Measurements from ENCODE around the gene PPP6R1. TPM values are rescaled to one million over a fixed set of nuclear protein-coding genes. Genes with fewer than 3 reads are reported as not detected.

PPP6R1 gene, protein sequence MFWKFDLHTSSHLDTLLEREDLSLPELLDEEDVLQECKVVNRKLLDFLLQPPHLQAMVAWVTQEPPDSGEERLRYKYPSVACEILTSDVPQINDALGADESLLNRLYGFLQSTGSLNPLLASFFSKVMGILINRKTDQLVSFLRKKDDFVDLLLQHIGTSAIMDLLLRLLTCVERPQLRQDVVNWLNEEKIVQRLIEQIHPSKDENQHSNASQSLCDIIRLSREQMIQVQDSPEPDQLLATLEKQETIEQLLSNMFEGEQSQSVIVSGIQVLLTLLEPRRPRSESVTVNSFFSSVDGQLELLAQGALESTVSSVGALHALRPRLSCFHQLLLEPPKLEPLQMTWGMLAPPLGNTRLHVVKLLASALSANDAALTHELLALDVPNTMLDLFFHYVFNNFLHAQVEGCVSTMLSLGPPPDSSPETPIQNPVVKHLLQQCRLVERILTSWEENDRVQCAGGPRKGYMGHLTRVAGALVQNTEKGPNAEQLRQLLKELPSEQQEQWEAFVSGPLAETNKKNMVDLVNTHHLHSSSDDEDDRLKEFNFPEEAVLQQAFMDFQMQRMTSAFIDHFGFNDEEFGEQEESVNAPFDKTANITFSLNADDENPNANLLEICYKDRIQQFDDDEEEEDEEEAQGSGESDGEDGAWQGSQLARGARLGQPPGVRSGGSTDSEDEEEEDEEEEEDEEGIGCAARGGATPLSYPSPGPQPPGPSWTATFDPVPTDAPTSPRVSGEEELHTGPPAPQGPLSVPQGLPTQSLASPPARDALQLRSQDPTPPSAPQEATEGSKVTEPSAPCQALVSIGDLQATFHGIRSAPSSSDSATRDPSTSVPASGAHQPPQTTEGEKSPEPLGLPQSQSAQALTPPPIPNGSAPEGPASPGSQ
- 10.4 TPM for total RNA-seq (ENCODE audit: insufficient read depth, low replicate concordance)

DNA sequence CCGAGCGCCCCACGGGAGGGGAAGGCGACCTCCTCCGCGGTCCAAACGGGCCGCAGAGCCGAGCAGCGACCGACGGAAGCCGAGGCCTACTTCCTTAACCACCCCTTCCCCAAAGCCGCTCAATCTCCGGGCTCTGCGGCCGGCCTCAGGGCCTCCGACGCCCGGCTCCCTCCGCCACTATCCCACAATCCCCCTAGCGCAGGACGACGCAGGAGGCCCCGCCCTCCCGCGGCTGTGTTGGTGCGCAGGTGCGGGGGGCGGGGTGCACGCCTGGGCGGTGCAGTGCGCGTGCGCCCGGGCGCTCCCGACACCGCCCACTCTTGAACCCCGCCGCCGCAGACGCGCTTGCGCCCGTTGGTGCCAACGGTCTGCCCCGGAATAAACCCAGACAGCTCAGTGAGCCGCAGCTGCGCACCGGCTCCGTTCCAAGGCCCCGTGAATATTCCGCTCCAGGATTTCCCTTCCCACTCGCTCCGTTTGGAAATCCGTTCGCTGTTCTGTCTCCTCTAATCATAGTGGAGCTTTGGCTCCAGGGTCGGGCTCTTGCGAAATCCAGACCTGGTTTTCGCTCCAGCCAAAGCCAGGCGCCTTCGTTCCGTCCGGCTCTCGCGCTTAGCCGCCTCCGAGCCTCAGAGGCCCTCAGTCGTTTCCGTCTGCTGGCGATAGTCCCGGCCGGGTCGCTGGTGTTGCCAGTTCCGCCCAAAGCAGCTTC, at the start of gene PPP6R1:
Gene PPP6R1, minus strand, starts transcription at position 190 of the 712 bp plus-strand sequence. CDS start 11,914 bp downstream, outside the sequence.
- DNase-seq (ENCODE audit: low spot score), result peak; percentile 100

DNA sequence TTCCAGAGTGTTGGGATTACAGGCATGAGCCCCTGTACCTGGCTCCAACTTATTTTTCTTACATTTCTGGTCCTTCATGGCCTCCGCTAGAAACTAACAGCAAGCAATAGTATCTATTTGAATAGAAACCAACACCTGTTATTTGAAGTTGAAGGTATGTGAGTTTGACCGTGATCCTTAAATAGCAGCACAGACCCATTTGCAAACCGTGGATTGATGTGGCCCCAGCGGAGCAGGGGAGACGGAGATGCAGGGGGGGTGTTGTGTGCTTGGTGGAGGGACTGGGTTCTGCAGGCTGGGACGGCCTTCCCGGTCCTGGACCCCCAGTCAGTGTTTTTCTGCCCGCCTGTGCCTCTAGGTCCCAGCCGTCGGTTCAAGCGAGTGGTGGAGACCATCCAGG, 49.5 kb upstream of the PPP6R1 start:
- no peak for DNase-seq (ENCODE audit: low spot score)

DNA sequence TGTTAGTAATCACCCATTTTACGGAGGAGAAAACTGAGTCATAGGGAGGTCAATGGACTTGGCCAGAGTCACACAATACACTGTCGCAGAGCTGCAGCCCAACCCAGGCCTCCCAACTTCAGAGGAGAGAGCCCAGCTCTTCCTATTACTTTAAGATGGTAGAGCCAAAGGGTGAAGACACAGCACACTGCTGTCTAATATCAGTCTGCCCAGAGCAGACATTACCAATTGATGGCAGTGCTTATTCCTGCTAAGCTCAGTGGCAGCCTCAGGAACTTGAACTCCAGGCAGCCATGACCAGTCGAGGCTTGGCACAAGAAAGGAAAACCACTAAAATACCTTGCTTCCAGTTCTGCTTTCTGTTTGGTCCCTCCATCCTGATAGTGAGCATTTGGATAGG, 47.9 kb upstream of the PPP6R1 start:
- DNase-seq (ENCODE audit: low spot score), result no peak

DNA sequence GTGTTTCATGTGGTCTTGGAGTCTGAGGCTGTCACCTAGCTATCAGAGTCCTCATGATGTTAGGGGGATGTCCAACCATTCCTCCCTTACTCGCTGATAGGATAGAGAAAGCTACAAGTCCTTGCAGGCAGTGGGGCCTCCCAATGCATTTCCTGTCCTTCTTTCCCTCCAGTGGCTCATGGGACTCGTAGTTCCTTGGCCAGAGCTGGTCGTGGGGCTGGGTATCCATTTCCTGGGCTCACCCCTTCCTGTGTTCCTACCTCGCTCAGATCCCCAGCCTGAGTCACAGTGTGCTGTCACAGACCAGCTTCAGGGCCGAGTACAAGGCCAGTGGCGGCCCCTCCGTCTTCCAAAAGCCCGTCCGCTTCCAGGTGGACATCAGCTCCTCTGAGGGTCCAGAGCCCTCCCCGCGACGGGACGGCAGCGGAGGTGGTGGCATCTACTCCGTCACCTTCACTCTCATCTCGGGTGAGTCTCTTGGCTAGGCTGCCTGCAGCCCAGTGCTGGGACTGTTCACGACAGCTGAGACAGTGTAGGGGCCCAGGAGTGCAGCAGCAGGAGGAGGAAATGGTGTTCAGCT, 47.3 kb upstream of the PPP6R1 start:
- no peak for DNase-seq (ENCODE audit: low spot score)

DNA sequence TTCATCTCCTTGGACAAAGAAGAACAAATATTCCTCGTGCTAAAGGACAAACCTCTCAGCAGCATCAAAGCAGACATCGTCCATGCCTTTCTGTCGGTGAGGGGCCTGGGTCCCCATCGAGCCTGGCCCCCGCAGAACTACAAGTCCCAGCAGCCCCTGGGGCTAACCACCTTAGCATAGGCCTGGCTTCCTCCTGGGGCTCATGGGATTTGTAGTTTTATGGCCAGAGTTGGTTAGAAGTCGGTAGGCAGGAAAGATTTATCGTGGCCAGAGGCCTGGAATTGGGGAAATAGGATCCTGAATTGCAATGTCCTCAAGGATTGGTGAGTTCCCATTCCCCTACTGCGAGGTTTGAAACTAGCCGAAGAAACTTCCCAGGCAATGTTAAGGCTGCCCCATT, 46.7 kb upstream of the PPP6R1 start:
- DNase-seq (ENCODE audit: low spot score), result peak; percentile 29

DNA sequence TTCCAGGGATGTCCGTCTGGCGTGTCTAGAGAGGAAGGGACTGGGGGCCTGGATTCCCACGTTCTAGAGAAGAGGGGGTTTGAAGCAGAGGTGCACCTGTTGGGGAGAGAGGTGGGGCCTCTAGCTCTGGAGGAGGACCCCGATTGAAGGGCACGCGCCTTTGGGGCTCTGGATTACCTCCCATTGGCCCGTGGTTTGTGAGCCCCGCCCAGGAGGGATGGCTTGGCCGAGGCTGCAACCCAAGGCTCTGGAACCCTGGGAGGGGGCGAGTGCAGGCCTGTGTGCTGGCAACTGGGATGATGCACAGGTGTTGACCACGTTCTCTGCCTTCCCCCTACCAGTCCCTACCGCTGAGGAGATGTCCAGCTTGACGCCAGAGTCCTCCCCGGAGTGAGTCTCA, 46.2 kb upstream of the PPP6R1 start:
- no peak for DNase-seq (ENCODE audit: low spot score)

DNA sequence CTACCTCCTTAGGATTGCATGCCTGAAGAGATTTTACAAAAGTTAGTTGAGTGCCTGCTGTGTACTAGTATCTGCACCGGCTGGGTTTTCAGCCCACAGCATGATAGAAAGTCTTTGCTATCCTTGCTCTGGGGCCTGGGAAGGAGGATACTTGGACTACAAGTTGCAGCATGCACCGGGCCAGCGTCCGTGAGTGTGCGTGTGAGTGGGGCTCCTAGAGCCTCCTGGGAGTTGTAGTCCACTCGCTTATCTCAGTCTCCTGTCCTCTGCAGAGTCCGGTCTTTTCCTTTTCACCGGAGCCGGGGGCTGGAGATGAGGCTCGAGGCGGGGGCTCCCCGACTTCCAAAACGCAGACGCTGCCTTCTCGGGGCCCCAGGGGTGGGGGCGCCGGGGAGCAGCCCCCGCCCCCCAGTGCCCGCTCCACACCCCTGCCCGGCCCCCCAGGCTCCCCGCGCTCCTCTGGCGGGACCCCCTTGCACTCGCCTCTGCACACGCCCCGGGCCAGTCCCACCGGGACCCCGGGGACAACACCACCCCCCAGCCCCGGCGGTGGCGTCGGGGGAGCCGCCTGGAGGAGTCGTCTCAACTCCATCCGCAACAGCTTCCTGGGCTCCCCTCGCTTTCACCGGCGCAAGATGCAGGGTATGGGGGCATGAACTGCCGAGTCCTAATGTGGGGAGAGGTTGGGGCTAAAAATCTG, 45.6 kb upstream of the PPP6R1 start:
- DNase-seq (ENCODE audit: low spot score), result no peak

DNA sequence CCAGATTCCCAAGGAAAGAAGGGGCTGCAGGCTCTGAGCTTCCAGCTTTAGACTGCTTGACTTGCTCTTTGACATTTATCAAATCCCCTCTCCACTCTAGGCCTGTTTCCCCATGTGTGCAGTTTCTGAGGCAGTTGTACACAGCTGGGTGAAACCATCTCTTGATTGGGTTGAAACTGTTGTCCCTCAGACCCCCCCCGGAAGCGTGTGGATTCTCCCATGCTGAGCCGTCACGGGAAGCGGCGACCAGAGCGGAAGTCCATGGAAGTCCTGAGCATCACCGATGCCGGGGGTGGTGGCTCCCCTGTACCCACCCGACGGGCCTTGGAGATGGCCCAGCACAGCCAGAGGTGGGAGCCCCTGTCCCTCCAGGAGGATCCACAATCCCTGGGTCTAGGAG, 44.7 kb upstream of the PPP6R1 start:
- no peak for DNase-seq (ENCODE audit: low spot score)

DNA sequence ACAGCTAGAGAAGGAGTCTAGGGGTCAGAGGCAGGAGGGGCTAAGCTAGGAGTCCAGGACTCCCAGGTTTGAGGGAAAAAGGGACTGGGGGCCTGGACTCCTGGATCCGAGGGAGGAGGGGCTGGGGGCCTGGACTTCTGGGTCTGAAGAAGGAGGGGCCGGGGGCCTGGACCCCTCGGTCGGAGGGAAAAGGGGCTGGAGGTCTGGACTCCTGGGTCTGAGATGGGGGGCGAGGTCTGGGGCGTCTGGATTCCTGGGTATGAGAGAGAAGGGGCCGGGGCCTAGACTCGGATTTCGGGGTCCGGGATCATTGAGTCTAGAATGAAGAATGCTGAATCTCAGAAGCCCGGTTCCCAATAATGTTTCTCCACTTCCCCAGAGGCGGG, 43.5 kb upstream of the PPP6R1 start:
- DNase-seq (ENCODE audit: low spot score), result no peak

DNA sequence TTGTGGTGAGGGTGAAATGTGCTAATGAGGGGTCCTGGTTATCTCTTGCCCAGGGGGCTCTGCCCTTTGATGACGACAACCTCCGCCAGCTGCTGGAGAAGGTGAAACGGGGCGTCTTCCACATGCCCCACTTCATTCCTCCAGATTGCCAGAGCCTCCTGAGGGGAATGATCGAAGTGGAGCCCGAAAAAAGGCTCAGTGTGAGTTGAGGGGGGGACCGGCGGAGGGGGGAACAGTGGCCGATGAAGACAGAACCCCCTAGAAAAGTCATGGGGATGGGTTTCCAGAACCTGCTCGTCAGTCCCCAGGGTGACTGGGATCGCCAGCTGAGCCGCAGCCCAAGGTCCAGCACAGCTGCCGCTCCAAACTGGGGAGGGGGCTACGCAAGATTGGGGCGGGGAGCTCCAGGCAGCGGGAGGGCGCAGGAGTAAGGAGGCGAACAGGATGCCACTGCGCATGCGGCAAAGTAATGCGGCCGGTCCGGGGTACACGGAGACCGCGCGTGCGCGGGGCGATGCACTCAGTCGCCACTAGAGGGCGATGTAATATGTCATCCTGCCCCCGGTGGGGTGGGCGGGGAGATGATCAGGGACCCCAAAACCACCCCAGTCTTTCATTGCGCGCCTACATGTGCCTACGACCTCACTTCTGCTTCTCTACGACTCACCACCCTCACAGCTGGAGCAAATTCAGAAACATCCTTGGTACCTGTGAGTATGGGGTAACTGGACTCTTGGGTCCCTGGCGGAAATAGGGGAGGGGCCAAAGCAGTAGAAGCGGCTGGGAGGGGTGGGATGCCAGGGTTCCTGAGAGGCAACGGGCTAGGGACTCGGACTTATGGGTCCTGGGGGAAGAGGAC, 42.9 kb upstream of the PPP6R1 start:
- peak; percentile 84 for DNase-seq (ENCODE audit: low spot score)

DNA sequence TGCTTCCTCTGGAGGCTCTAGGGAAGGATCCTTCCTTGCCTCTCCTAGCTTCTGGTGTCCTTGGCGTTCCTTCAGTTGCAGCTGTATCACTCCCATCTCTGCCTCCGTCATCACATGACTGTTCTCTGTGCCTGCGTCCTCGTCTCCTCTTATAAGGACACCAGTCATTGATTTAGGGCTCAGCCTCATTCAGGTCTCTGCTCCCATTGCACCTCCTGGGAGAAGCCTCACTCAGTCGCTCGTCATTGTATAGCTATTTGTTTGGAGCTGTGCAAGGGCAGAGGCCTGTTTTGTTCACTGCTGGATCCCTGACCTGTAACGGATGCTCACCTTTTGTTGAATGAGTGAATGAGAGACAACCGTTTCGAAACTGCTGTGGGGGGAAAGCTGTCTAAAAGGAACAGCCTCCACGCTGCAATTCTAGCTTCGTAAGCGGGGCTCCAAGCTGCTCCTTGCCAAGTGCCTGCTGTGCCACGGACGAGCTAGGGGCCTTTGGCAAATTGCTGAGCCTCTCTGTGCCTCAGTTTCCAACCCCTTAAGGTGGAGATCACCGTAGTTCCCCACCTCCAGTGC, 42.2 kb upstream of the PPP6R1 start:
- no peak for DNase-seq (ENCODE audit: low spot score)

DNA sequence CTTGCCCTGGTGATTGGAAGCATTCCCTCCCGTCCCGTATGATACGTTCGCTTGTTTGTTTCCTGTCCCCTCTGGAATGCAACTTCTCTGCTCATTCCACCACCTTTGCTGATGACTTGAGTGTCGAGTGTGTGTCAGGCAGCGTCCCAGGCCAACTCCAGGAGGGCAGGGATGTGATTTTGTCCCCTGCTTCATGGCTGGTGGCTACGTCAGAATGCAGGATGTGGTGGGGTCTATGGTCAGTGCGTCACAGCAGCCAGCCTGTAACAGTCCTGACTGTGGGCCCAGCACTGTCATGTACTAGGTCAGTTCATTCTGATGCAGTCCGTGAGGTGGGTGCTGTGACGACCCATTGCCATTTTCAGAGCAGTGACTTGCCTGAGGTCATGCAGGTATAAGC, 41.2 kb upstream of the PPP6R1 start:
- DNase-seq (ENCODE audit: low spot score), result no peak

DNA sequence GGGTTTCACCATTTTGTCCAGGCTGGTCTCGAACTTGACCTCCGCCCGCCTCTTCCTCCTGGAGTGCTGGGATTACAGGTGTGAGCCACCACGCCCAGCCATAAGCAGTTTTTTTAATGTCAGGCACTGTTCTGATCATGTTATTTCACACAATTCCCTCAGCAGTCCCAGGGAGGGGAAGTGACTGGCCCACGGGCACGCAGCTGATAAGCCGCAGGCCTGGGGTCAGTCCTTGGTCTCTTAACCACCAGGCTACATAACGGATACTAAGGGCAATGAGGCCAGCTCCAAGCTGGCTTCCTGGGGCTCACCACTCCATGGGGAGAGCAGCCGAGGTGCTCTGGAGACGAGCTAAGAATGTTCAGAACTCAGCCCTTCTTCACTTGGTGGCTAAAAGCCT, 38.5 kb upstream of the PPP6R1 start:
- no peak for DNase-seq (ENCODE audit: low spot score)

DNA sequence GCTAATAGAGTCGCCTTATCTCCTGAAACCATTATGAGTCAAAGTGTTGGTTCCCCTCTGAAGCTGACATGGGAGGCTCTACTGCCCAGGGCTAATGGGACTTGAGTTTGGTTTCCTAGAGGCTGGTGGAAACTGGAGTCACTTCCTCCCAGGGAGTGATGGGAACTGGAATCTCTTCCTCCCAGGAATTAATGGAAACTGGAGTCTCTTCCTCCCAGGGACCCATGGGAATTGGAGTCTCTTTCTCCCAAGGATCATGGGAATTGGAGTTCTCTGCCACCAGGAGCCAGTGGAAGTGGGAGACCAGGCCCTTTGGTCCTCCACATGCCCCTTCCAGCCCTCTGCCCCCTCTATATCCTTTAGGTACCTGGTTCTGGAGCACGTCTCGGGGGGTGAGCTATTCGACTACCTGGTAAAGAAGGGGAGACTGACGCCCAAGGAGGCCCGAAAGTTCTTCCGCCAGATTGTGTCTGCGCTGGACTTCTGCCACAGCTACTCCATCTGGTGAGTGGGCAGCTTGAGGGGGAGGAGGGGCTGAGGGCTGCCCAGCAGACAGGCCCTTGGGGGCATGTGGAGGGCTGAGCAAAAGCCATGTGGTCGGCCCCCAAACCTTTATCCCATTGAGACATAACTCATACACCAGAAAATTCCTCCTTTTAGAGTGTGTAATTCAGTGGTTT, 30.4 kb upstream of the PPP6R1 start:
- DNase-seq (ENCODE audit: low spot score), result no peak

DNA sequence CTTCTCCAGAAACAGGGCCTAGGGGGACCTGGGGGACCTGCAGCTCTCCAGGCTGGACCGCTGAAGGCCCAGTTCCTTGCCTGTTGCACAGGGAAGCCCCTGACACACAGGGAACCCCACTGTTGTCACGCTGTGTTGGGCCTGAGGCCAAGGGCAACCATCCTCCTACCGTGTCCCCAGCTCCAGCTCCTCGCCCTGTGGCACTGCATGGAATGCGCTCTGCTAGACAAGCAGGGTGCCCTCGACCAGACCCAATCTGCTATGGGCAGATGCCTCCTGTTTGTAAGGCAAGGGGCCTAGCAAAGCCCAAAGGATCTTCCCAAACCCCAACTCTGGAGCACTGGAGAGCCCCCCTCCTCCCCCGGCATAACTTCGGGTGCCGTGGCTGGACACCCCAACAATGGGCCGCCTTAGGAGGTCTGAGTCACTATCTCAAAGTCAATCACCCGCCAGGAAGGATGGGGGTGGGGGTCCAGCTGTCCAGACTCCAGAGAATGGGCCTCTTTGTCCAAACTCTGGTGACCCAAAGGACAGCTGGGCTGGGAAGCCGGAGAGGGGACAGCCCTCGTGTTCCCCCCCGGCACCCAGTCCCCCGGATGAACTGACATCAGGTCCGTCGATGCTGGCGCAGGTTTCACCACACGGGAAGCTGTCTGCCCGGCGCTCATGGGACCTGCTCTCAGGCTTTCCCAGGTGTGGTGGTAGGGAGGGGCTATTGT, 28.7 kb upstream of the PPP6R1 start:
- DNase-seq (ENCODE audit: low spot score), result no peak

DNA sequence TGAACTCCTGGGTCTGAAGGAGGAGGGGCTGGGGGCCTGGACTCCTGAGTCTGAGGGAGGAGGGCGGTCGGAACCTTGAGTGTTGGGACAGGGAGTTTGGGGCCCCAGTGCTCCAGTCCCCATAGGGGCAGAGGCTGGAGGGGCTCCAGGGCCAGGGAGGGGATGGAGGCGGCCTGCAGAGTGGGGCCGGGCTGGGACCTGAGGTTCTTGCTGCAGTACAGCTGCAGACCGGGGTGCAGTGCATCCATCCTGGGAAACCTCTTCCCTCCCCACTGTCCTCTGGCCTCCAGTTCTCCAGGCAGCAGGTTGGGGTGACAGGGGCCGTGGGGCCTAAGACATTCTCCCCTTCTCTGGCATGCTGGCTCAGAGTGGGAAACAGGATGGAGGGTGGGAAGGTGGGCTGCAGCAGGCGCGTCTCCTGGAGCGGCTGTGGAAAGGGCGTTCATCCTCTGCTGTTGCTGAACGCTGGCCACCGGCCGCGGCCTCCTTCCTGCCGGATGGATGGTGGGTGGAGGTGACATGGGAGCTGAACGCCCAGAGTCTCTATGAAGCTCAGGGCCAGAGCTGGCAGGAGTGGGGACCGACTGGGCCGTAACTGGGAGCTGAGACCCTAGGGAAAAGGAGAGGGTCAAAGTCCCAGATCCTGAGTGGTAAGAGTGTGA, 26.5 kb upstream of the PPP6R1 start:
- DNase-seq (ENCODE audit: low spot score), result no peak

DNA sequence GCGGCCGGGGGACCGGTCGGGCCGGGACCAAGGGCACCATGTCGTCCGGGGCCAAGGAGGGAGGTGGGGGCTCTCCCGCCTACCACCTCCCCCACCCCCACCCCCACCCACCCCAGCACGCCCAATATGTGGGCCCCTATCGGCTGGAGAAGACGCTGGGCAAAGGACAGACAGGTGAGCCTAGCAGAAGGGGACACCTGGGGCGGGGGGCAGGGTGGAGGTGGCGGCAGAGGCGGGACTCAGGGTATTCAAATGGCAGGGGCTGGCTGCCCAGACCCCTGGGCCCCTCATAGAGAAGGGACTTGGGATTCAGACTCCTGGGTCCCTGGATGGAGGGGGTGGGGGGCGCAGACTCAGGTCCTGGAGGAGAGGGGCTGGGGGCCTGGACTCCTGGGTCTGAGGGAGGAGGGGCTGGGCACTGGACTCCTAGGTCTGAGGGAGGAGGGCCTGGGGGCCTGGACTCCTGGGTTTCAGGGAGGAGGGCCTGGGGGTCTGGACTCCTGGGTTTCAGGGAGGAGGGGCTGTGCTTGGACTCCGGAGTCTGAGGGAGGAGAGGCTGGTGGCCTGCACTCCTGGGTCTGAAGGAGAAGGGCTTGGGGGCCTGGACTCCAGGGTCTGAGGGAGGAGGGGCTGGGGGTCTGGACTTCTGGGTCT, 25.7 kb upstream of the PPP6R1 start:
- DNase-seq (ENCODE audit: low spot score), result no peak

Data from umbilical cord (tissue), 2 donors.